SIG-M5 treated with dmso at 0.1 percent for 504 hours (cell line): ENCODE data around the gene BPIFB3.

Experiments used
- DNase-seq: peaks from one replicate; lab custom pipeline; 2025; ENCODE audit not compliant: unreplicated experiment; lab: John Stamatoyannopoulos, UW

BPIFB3 gene

GRCh38 chr20:33053291-33054106 is at the start of gene BPIFB3:
Gene BPIFB3, plus strand, starts transcription at chr20:33053903. Its CDS starts 1,533 bp downstream, at chr20:33055436.
- DNase-seq, result no peak

GRCh38 chr20:33004141-33004751 is 49.5 kb upstream of the BPIFB3 start, which contains the start of gene SUN5:
Gene SUN5, minus strand, starts transcription at chr20:33004433. Its CDS starts 93 bp downstream, at chr20:33004340.
- DNase-seq, result no peak

GRCh38 chr20:33005132-33005566 is 48.6 kb upstream of the BPIFB3 start:
- DNase-seq, result peak; percentile 46

GRCh38 chr20:33005908-33006775 is 47.6 kb upstream of the BPIFB3 start:
- no peak for DNase-seq

- no peak for DNase-seq
Observed at GRCh38 chr20:33006776-33007375, 46.8 kb upstream of the BPIFB3 start.

GRCh38 chr20:33007376-33008335 is 46.0 kb upstream of the BPIFB3 start, which contains the start of gene BPIFB2:
Gene BPIFB2, plus strand, starts transcription at chr20:33007704. Its CDS starts 871 bp downstream, at chr20:33008575.
- no peak for DNase-seq

GRCh38 chr20:33008336-33009213 is 45.1 kb upstream of the BPIFB3 start:
- no peak for DNase-seq

GRCh38 chr20:33009214-33010132 is 44.2 kb upstream of the BPIFB3 start:
- DNase-seq, result no peak

- DNase-seq, result no peak
Observed at GRCh38 chr20:33010133-33010504, 43.6 kb upstream of the BPIFB3 start.

GRCh38 chr20:33010674-33011449 is 42.8 kb upstream of the BPIFB3 start:
- no peak for DNase-seq

- no peak for DNase-seq
Observed at GRCh38 chr20:33012327-33013189, 41.1 kb upstream of the BPIFB3 start.

- DNase-seq, result no peak
Observed at GRCh38 chr20:33013701-33014326, 39.9 kb upstream of the BPIFB3 start.

GRCh38 chr20:33014336-33015113 is 39.2 kb upstream of the BPIFB3 start:
- DNase-seq, result no peak

GRCh38 chr20:33015114-33015484 is 38.6 kb upstream of the BPIFB3 start:
- DNase-seq, result no peak
